NCI-H748 treated with DMSO at 0.1 percent for 48 hours (cell line): ENCODE data around the gene SORL1-AS1.

Experiments used
- DNase-seq: peaks from one replicate; lab custom pipeline; 2025; lab: John Stamatoyannopoulos, UW

The SORL1-AS1 gene

GRCh38 chr11:121474680-121475079 lies 21.9 kb upstream of the SORL1-AS1 start:
- DNase-seq: no peak

- DNase-seq: no peak
Measured at GRCh38 chr11:121473064-121473777, 20.5 kb upstream of the SORL1-AS1 start.

- no peak for DNase-seq
Measured at GRCh38 chr11:121472312-121472711, 19.5 kb upstream of the SORL1-AS1 start.

- DNase-seq: no peak
Measured at GRCh38 chr11:121471167-121471566, 18.4 kb upstream of the SORL1-AS1 start.

DNA sequence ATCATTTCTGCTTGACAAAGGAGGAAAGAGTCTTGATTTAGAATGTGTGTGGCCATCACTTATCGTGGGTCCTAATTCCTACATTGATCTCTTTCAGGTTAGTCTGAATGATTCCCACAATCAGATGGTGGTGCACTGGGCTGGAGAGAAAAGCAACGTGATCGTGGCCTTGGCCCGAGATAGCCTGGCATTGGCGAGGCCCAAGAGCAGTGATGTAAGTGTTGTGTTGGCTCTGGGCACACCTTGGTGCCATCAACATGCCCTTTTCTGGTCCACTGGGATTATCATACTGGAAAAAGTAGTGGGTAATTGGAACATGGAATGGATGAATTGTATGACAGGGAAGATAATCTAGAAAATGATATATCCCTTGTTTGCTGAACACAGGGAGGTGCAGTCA lies 17.1 kb upstream of the SORL1-AS1 start:
- no peak for DNase-seq

GRCh38 chr11:121467965-121468364 lies 15.2 kb upstream of the SORL1-AS1 start:
- no peak for DNase-seq

- no peak for DNase-seq
Measured at GRCh38 chr11:121467471-121467870, 14.7 kb upstream of the SORL1-AS1 start.

DNA sequence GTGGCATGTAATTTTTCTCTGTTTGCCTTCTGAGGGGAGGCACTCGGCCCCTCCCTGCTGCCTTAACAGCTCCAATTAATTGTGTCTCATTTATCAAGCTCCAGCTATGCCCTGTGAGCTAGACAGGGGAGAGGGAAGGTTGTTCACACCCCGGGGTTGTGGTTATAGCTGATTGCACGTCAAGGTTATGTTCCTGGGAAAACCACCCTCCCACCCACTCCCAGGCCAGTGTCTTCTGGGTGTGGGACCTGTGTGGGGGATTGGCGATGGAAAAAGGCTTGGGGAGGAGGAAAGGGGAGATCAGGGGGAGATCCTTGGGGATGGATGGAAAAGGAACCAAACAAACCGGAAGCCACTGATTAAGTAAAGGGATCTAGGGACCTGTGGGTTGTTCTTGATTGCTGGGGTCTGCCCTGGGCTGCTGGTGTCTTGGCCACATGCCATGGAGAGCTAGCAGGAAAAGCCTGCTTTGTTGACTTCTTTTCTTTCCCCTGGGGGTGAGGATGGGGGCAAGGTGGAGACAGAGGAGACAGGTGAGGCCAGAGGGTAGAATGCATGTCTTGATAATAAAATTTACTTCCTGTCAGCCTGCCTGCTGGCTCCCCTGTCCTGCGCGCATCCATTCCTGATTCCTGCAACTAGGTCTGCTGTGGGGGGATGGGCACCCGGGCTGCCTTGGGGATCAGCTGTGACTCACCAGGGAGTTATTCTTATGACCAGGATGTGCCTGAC lies 13.5 kb upstream of the SORL1-AS1 start:
- DNase-seq: peak; percentile 72

- DNase-seq: no peak
Measured at GRCh38 chr11:121465709-121466062, 12.9 kb upstream of the SORL1-AS1 start.

DNA sequence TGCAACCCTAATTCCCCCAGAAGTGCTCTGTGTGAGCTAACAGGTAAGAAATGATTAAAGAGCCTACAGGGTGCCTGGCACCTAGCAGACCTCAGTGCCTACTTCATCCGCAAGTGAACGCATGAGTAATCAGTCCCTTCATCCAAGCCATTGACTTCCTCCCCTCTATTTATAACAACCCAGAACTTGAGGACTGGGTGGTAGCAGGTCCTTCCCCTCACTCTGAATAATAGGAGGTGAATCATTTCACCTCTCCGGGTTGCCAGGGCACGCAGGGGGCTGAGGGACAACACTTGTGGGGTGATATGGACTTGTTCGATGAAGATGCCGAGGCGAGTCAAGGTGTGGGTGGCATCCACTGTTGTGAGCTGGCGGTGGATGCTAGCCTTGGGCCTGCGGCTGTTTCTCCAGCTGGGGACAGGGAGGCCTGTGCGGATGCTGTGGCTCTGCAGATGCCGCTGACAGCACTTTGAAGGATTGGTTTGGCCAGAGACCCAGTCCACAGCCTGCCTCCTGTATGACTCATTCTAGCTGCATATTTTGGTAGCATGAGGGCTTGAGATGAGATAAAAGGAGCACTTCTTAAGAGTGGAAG lies 11.7 kb upstream of the SORL1-AS1 start:
- DNase-seq: no peak

- DNase-seq: no peak
Measured at GRCh38 chr11:121463689-121464335, 11.0 kb upstream of the SORL1-AS1 start.

DNA sequence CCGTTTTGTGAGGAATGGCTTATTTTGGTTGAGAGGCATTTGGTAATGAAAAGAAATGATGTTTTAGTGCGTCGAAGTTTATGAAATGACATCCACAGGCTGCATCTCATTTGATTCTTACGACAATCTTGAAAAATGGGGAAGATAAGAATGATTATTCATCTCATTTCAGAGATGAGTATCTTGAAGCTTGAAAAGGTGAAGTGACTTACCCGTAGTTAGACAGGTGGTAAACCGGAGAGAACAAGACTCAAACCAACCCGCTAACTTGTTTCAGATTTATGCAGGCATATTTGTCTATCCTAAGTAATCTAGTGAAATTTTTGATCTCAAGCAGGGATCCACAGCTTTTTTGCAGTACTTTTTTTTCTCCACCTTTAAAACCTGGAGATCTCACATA lies 9.1 kb upstream of the SORL1-AS1 start:
- DNase-seq: no peak

DNA sequence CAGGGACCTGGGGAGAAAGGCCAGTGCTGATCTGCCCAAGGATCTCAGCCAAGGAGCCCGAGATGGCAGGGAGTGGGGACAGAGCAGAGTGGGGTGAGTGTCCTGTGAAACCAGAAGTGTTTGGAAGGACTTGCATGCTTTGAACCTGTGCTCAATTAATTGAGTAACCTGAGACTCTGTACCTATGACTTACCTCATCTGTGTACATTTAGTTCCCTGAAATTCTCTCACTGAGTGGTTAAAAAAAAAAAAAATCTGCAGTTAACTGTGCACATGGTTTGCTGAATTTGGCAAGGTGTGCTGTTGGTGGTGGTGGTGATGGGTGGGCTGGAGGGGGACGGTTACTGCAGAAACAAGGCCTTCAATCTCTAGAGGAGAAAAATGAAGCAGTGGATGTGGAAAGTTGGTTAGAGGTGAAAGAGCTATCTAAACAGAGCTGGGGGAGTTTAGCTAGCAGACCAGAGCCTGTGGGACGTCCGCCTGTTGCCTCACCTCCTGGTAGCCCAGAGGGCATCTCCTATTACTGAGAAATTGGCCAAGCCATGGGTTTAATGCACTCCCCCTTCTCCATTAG lies 8.3 kb upstream of the SORL1-AS1 start:
- DNase-seq: no peak

- no peak for DNase-seq
Measured at GRCh38 chr11:121459413-121460017, 6.7 kb upstream of the SORL1-AS1 start.

GRCh38 chr11:121458551-121458950 lies 5.8 kb upstream of the SORL1-AS1 start:
- no peak for DNase-seq

DNA sequence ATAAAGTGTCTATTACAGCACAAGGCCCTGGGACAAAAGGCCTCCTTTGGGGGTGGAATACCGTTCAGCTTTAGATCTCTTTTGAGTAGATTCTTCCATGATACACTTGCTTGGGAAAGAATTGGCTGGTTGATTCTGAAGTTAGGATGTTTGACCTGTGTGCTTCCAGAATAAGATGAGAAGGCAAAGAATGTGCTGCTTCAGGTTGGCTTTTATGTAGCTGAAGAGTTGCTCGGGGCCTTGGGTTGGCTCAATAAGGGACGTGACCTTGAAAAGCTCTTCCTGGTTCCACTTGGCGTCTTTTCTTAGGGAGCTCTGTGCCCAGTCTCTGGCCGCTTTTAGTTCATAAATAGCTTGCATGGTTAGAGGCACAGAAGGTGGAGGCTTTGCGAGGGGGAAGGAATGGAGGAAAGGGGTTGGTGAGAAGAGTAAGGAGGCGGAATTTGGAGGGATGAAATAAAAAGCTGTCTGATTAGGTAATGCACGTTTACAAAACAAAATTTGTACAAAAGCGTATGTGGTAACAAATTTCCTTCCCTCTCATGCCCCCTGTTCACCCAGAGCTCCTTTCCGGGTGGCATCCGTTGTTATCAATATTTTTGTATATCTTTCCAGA lies 4.2 kb upstream of the SORL1-AS1 start:
- no peak for DNase-seq

DNA sequence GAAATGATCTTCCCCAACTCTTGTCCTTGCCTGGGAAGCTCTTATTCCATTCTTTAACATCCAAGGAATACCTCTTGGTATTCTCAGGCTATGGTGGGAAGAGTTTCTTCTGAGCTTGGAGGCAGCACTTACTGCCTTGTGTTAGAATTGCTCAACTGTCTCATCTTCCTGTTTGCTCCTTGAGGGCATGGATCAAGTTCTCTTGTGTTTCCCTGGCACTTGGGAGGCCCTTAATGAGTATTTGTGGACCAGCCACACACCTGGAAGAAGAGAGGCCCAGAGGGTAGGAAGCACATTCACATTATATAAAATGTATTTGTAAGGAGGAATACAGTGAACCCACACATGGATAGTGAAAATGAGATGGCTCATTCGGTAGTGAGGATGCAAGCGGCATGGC lies 3.4 kb upstream of the SORL1-AS1 start:
- no peak for DNase-seq

GRCh38 chr11:121455115-121455514 lies 2.3 kb upstream of the SORL1-AS1 start:
- DNase-seq: no peak

GRCh38 chr11:121453589-121454299 lies 977 bp upstream of the SORL1-AS1 start:
- DNase-seq: no peak

- no peak for DNase-seq
Measured at GRCh38 chr11:121451986-121452608, 670 bp downstream of the SORL1-AS1 start, which contains the start of gene SORL1. TSS of gene SORL1 (plus strand) at chr11:121452314. CDS start at chr11:121452332, 18 bp downstream.
